DOHH2 (cell line): Measurements from ENCODE around the gene CCR2.

Experiments used
- EZH2phosphoT487 ChIP-seq: fragments of 200-600 bp; sonication (generic); IDR thresholded peaks from 2 replicates; pipeline ENCODE4 v1.6.1; 2017; ENCODE audit warnings: borderline replicate concordance, mild to moderate bottlenecking, antibody characterized with exemption, low read length, moderate library complexity, mixed read lengths
- TF ChIP-seq, protein P1 (sequence below): fragments of 200-600 bp; sonication (generic); IDR thresholded peaks from one replicate; pipeline ENCODE4 v1.5.1; 2014; ENCODE audit warnings: antibody characterized with exemption, mild to moderate bottlenecking, low read depth, low read length; ENCODE audit not compliant: poor library complexity, severe bottlenecking

DNA sequence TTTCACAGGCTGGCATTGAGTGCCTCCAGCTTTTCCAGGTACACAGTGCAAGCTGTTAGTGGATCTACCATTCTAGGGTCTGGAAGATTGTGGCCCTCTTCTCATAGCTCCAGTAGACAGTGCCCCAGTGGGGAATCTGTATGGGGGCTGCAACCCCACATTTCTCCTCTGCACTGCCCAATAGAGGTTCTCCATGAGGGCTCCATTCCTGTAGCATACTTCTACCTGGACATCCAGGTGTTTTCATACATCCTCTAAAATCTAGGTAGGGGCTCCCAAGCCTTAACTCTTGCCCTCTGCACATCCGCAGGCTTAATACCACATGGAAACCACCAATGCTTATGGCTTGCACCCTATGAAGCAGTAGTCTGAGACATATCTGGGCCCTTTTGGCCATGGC lies 15.1 kb upstream of the CCR2 start:
- TF ChIP-seq, protein P1, sequence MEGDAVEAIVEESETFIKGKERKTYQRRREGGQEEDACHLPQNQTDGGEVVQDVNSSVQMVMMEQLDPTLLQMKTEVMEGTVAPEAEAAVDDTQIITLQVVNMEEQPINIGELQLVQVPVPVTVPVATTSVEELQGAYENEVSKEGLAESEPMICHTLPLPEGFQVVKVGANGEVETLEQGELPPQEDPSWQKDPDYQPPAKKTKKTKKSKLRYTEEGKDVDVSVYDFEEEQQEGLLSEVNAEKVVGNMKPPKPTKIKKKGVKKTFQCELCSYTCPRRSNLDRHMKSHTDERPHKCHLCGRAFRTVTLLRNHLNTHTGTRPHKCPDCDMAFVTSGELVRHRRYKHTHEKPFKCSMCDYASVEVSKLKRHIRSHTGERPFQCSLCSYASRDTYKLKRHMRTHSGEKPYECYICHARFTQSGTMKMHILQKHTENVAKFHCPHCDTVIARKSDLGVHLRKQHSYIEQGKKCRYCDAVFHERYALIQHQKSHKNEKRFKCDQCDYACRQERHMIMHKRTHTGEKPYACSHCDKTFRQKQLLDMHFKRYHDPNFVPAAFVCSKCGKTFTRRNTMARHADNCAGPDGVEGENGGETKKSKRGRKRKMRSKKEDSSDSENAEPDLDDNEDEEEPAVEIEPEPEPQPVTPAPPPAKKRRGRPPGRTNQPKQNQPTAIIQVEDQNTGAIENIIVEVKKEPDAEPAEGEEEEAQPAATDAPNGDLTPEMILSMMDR, result no peak
- TF ChIP-seq EZH2phosphoT487, result no peak
